Measurements from ENCODE around the gene PANX2. TPM values are rescaled to one million over a fixed set of nuclear protein-coding genes. Genes with fewer than 3 reads are reported as not detected.

PANX2 gene
- total and polyA plus RNA-seq, 9 of the 15 experiments (the other 6 are each of a cell fraction or from before 2014, with no cell fraction given): 0.01 to 3.9 (median 0.67) TPM; not detected in 1

GRCh38 chr22:50204571-50204970, 34.0 kb downstream of the PANX2 start:
- peaks cover 20% of the 10 kb centered on the region for H3K79me2 ChIP-seq (ENCODE audit: control insufficient read depth, insufficient read depth, low read length)
- DNase-seq (ENCODE audit: extremely low read depth in 1 of 4, low spot score in 3 of 4): no peak
- H3K9me3 ChIP-seq (replicated peaks; ENCODE audit: control insufficient read depth, insufficient read depth, low read depth, low read length): peaks cover 3% of the 10 kb centered on the region; the same call in 1 of the 2 replicates
- H2AFZ ChIP-seq (ENCODE audit: low read depth, low read length): no peak overlapping the region
- ATAC-seq: no peak
- H3K4me1 ChIP-seq (replicated peaks in 1 of 2; ENCODE audit: control insufficient read depth in 2 of 2, insufficient read depth in 2 of 2, low read length in 2 of 2): peaks cover 5 to 52% of the 10 kb centered on the region in 2 experiments; a peak in 3 of 5 replicates
- intact Hi-C loops (cut with micrococcal nuclease): no loop called here
- H3K4me2 ChIP-seq (ENCODE audit: insufficient read depth, low read length): no peak overlapping the region
- WGBS (ENCODE audit: insufficient coverage, low coverage, missing lambda C conversion rate): 88% methylated on average over 5 of the region's 7 CpGs
- H3K4me3 ChIP-seq: no peak overlapping the region
- no peaks in the 10 kb centered on the region for H3K9me1 ChIP-seq (ENCODE audit: control insufficient read depth, insufficient read depth, low read length)
- FAIRE-seq: no peak
- ChIA-PET POLR2A (no interaction called here), CTCF (ENCODE audit: low intra/inter-chr PET ratio) (no interaction called here)
- H3K36me3 ChIP-seq (ENCODE audit: control insufficient read depth, insufficient read depth, low read length): peaks cover 35% of the 10 kb centered on the region; the same call in 1 of the 3 replicates
- no peaks in the 10 kb centered on the region for H4K20me1 ChIP-seq (replicated peaks; ENCODE audit: control insufficient read depth, insufficient read depth, low read length)
- H3K27me3 ChIP-seq (ENCODE audit: control insufficient read depth in 2 of 2, insufficient read depth in 2 of 2, low read length in 2 of 2): no peaks in the 10 kb centered on the region
- no peak overlapping the region for H3K9ac ChIP-seq (ENCODE audit: insufficient read depth in 1 of 2, low read depth in 2 of 2, low read length in 2 of 2)
- H3K27ac ChIP-seq (ENCODE audit: extremely low read depth, low read depth, low read length): no peak overlapping the region
- no TSS peak for BruUV-seq (replicated peaks)
- in situ Hi-C loops (cut with MboI): no loop called here
- TF ChIP-seq NFE2 (IDR thresholded peaks at IDR 0.05; ENCODE audit: low read depth) (peak; percentile 62), ZEB2 (IDR thresholded peaks at IDR 0.05) (no peak), ZNF197 (CRISPR knock-in tag; IDR thresholded peaks at IDR 0.05; ENCODE audit: low read depth) (no peak), PHB (CRISPR knock-in tag; IDR thresholded peaks at IDR 0.05) (no peak), KHSRP (IDR thresholded peaks at IDR 0.05) (no peak), C11orf30 (IDR thresholded peaks at IDR 0.05; ENCODE audit: low read depth) (peak; percentile 37; the same call in 1 of the 2 replicates), GATAD2B (IDR thresholded peaks at IDR 0.05; ENCODE audit: borderline replicate concordance) (no peak), GTF3C2 (IDR thresholded peaks at IDR 0.05; ENCODE audit: borderline replicate concordance, extremely low read depth, insufficient read length) (no peak), ZNF316 (IDR thresholded peaks at IDR 0.05) (peak; percentile 25; the same call in 1 of the 2 replicates), ZNF583 (CRISPR knock-in tag; IDR thresholded peaks at IDR 0.05) (no peak), NFRKB (IDR thresholded peaks at IDR 0.05; ENCODE audit: low read depth) (no peak), PATZ1 (CRISPR knock-in tag; IDR thresholded peaks at IDR 0.05; ENCODE audit: borderline replicate concordance) (no peak), ZFP1 (CRISPR knock-in tag; IDR thresholded peaks at IDR 0.05) (no peak), HCFC1 (IDR thresholded peaks at IDR 0.05; ENCODE audit: low read depth, low read length) (no peak), E2F3 (CRISPR knock-in tag; IDR thresholded peaks at IDR 0.05) (no peak), FOXJ2 (tag; IDR thresholded peaks at IDR 0.05) (no peak), ZNF561 (CRISPR knock-in tag; conservative IDR thresholded peaks at IDR 0.05) (no peak)
- TF ChIP-seq, protein P1, sequence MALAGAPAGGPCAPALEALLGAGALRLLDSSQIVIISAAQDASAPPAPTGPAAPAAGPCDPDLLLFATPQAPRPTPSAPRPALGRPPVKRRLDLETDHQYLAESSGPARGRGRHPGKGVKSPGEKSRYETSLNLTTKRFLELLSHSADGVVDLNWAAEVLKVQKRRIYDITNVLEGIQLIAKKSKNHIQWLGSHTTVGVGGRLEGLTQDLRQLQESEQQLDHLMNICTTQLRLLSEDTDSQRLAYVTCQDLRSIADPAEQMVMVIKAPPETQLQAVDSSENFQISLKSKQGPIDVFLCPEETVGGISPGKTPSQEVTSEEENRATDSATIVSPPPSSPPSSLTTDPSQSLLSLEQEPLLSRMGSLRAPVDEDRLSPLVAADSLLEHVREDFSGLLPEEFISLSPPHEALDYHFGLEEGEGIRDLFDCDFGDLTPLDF (CRISPR knock-in tag; IDR thresholded peaks at IDR 0.05): no peak
